SH-SY5Y (cell line): ENCODE measurements around the gene DFFA.

Experiments
- GATA2 ChIP-seq: IDR thresholded peaks from 2 replicates; pipeline ENCODE4 v1.6.1; 2011; ENCODE audit warnings: mild to moderate bottlenecking, low read depth, low read length
- GATA3 ChIP-seq: IDR thresholded peaks from 2 replicates; pipeline ENCODE4 v1.6.1; 2011; ENCODE audit warnings: low read depth, mild to moderate bottlenecking, low read length, moderate library complexity

DNA sequence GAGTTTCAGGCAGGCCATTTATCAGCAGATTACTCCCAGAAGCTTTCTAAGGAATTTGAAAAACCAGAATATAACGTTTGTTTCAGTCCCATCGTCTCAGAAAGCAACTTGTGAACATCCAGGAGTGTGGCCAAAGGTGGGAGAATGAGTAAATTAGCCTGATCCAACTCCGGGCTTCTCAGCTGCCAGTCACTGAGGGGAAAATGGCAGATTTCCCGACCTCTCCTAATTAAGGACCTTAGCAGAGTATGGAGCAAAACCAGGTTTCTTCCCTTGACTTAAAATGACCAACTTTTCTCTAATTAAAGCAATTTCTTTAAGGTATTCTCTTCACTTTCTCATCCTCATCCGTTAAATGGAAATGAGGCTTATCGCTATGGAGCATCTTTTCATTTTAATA lies 21.5 kb downstream of the DFFA start:
- TF ChIP-seq GATA2 (no peak), GATA3 (no peak)
